ENCODE results near the gene PLD5.

DNA sequence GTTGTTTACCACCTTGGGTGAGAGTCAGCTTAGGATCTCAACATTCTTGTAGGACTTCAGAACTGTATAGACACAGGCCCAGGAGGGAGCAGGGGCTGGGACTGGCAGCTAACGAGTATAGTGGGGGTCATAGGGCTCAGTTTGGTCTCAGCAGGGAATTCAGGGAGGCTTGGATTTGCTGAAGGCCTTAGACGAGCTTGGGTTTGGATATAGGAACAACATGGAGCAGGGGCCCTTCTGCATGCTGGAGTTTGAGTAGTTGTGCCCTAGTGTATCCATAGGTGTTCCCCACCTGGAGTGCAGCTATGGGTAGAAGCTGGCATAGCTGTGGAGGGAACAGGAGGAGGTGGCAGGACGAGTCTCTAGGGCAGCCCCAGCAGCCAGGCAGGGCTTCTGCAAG, 462.2 kb downstream of the PLD5 start:
- TF ChIP-seq CTCF (IDR thresholded peaks at IDR 0.05), result no peak
- TF ChIP-seq POLR2A (IDR thresholded peaks at IDR 0.05), result no peak

Measured in testis (tissue), 2 donors.